ENCODE results near the gene TUBGCP6.

The TUBGCP6 gene

DNA sequence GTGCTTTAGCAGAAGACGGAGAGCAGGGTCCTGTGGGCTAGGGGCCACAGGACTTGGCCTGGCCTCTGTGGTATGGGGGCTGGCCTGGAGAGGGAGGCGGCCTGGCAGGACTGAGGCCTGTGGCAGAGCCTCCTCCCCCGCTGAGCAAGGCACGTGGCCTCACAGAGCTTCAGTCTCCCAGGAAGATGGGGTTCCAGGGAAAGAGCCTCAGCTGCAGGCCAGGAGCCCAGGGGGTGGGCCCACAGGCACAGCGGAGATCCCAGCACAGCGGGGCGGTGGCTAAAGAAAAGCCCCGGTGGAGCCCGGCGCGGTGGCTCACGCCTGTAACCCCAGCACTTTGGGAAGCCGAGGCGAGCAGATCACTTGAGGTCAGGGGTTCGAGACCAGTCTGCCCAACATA lies 14.5 kb upstream of the TUBGCP6 start:
- Histone ChIP-seq H3K27ac (ENCODE audit: low read length) (no peak overlapping the region), H2AFZ (ENCODE audit: low read depth, low read length) (no peak overlapping the region), H4K20me1 (ENCODE audit: insufficient read depth, low read length) (peaks cover 9% of the 10 kb centered on the region; the same call in 1 of the 2 replicates), H3K9ac (ENCODE audit: low read depth, low read length) (no peak overlapping the region), H3K4me1 (ENCODE audit: insufficient read depth, low read length) (no peaks in the 10 kb centered on the region), H3K27me3 (ENCODE audit: insufficient read depth, low read length, poor library complexity) (no peaks in the 10 kb centered on the region), H3K9me3 (ENCODE audit: insufficient read depth, low read length, severe bottlenecking) (no peaks in the 10 kb centered on the region), H3K36me3 (ENCODE audit: insufficient read depth, low read length) (no peaks in the 10 kb centered on the region), H3K4me3 (ENCODE audit: low read depth in 1 of 2, low read length in 2 of 2) (no peak overlapping the region), H3K79me2 (ENCODE audit: insufficient read depth, low read length) (no peaks in the 10 kb centered on the region), H3K4me2 (ENCODE audit: insufficient read depth, low read length) (no peak overlapping the region)
- TF ChIP-seq, protein P1, sequence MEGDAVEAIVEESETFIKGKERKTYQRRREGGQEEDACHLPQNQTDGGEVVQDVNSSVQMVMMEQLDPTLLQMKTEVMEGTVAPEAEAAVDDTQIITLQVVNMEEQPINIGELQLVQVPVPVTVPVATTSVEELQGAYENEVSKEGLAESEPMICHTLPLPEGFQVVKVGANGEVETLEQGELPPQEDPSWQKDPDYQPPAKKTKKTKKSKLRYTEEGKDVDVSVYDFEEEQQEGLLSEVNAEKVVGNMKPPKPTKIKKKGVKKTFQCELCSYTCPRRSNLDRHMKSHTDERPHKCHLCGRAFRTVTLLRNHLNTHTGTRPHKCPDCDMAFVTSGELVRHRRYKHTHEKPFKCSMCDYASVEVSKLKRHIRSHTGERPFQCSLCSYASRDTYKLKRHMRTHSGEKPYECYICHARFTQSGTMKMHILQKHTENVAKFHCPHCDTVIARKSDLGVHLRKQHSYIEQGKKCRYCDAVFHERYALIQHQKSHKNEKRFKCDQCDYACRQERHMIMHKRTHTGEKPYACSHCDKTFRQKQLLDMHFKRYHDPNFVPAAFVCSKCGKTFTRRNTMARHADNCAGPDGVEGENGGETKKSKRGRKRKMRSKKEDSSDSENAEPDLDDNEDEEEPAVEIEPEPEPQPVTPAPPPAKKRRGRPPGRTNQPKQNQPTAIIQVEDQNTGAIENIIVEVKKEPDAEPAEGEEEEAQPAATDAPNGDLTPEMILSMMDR (IDR thresholded peaks at IDR 0.05; ENCODE audit: borderline replicate concordance, extremely low read depth, low read length, poor library complexity, severe bottlenecking): no peak
- TF ChIP-seq EZH2 (IDR thresholded peaks at IDR 0.05; ENCODE audit: borderline replicate concordance, low read depth, low read length, severe bottlenecking): no peak
- ATAC-seq (ENCODE audit: insufficient read depth, low read depth): no peak
- DNase-seq: no peak

DNA sequence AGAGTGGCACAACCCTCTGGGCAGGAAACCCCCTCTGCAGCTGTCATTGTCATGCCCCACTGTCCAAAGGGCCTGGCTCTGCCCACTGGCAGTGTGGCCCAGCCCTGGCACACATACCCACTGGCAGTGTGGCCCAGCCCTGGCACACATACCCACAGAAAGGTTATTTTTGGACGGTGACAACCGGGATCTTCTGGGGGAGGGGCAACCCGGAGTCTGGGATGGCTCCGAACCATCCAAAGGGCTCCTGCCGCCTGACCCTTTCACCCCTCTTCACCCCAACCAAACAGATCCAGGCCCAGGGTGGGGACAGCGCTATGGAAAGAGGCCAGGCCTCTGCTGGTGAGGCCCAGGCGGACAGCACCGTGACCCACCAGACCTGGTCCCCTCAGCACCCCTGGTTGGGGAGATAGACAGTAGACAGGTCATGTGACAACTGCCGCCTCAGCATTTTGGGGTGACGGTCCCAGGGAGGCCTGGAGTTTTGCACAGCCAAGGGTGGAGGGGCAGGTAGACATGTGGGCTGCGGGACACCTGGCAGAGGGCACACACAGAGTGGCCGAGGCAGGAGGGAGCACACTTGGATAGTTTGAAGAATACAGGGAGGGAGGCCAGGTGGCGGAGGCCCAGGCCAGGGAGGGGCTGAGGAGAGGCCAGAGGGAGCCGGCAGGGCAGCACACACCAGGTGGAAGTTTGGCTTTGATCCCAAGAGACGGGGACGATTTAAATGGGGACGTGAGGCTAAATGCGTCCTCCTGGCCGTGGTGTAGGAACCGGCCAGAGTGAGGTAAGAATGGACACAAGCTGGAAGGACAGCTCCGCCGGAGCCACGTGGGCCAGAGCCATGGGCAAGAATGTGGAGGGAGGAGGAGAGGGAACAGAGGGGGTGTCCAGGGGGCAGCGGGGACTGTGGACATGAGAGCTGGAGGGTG lies 13.8 kb upstream of the TUBGCP6 start:
- no peaks in the 10 kb centered on the region for H3K27me3 ChIP-seq (ENCODE audit: insufficient read depth, low read length, poor library complexity)
- peaks cover 9% of the 10 kb centered on the region; the same call in 1 of the 2 replicates for H4K20me1 ChIP-seq (ENCODE audit: insufficient read depth, low read length)
- H3K79me2 ChIP-seq (ENCODE audit: insufficient read depth, low read length): no peaks in the 10 kb centered on the region
- no peak overlapping the region for H2AFZ ChIP-seq (ENCODE audit: low read depth, low read length)
- H3K27ac ChIP-seq (ENCODE audit: low read length): no peak overlapping the region
- H3K36me3 ChIP-seq (ENCODE audit: insufficient read depth, low read length): no peaks in the 10 kb centered on the region
- no peak overlapping the region for H3K4me3 ChIP-seq (ENCODE audit: low read depth in 1 of 2, low read length in 2 of 2)
- H3K9ac ChIP-seq (ENCODE audit: low read depth, low read length): no peak overlapping the region
- H3K4me1 ChIP-seq (ENCODE audit: insufficient read depth, low read length): no peaks in the 10 kb centered on the region
- ATAC-seq (ENCODE audit: insufficient read depth, low read depth) (no peak), DNase-seq (no peak)
- H3K9me3 ChIP-seq (ENCODE audit: insufficient read depth, low read length, severe bottlenecking): no peaks in the 10 kb centered on the region
- no peak overlapping the region for H3K4me2 ChIP-seq (ENCODE audit: insufficient read depth, low read length)
- no peak for TF ChIP-seq EZH2 (IDR thresholded peaks at IDR 0.05; ENCODE audit: borderline replicate concordance, low read depth, low read length, severe bottlenecking)
- TF ChIP-seq, protein P1 (IDR thresholded peaks at IDR 0.05; ENCODE audit: borderline replicate concordance, extremely low read depth, low read length, poor library complexity, severe bottlenecking): no peak

DNA sequence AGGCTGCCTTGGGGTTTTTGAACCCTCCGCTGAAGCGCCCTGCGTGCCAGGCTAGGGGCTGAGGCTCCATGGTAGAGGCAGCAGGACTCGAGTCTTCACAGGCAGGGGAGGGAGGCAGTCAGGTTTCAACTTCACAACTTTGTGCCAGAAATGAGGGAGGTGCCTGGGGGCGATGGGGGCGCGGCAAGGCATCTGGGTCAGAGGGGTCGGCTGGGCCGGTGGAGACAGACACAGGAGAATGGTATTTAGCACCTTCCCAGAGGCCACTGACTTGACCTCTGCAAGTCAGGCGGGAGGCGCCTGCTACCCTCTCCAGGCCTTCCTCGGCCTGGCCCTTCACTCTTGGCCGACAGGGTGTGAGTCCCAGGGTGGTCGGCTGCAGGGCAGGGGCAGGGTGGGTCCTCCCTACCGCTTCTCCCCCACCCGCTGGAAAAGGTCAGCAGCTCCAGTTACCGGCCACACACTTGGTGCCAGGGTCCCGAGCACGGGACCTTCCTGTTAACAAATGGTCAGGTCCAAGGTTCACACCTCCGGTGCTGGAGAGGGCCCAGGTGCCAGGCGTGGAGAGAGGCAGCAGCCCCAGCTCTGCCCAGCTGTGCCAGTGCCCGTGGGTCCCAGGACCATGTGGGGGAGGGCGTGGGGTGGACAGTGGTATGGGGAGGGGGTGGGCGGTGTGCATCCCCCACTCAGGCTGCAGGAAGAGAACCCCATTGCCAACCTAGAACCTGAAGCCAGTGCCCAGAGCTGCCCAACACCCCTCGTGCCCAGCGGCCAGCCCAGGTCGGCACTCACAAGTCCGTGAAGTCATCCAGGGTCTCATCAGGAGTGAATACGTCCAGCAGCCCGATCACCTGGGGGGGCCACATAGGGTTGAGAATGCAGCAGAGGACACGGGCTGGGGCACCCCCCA lies 12.9 kb upstream of the TUBGCP6 start:
- H3K9ac ChIP-seq (ENCODE audit: low read depth, low read length): no peak overlapping the region
- TF ChIP-seq, protein P1 (IDR thresholded peaks at IDR 0.05; ENCODE audit: borderline replicate concordance, extremely low read depth, low read length, poor library complexity, severe bottlenecking): no peak
- no peak for TF ChIP-seq EZH2 (IDR thresholded peaks at IDR 0.05; ENCODE audit: borderline replicate concordance, low read depth, low read length, severe bottlenecking)

More for the DNA sequence above, 12.9 kb upstream of the TUBGCP6 start:
- no peak for ATAC-seq (ENCODE audit: insufficient read depth, low read depth)
- no peak overlapping the region for H3K4me3 ChIP-seq (ENCODE audit: low read depth in 1 of 2, low read length in 2 of 2)
- no peak for DNase-seq
- no peaks in the 10 kb centered on the region for H3K27me3 ChIP-seq (ENCODE audit: insufficient read depth, low read length, poor library complexity)
- no peaks in the 10 kb centered on the region for H3K4me1 ChIP-seq (ENCODE audit: insufficient read depth, low read length)
- H3K4me2 ChIP-seq (ENCODE audit: insufficient read depth, low read length): no peak overlapping the region
- no peaks in the 10 kb centered on the region for H3K9me3 ChIP-seq (ENCODE audit: insufficient read depth, low read length, severe bottlenecking)
- H2AFZ ChIP-seq (ENCODE audit: low read depth, low read length): no peak overlapping the region
- no peak overlapping the region for H3K27ac ChIP-seq (ENCODE audit: low read length)
- H3K36me3 ChIP-seq (ENCODE audit: insufficient read depth, low read length): no peaks in the 10 kb centered on the region
- H4K20me1 ChIP-seq (ENCODE audit: insufficient read depth, low read length): 0 out of 2 replicates have a peak, but pooled peaks cover 6% of the 10 kb centered on the region
- H3K79me2 ChIP-seq (ENCODE audit: insufficient read depth, low read length): no peaks in the 10 kb centered on the region
